Omental fat pad (tissue), 4 donors: Measurements from ENCODE around the gene MCEE. TPM values are rescaled to one million over a fixed set of nuclear protein-coding genes. Genes with fewer than 3 reads are reported as not detected.
"Not testable (repeated sequence)": the region's sequence is repeated elsewhere in the genome, so short reads cannot be mapped to it uniquely, and the experiment has no call there.

Experiments
- ATAC-seq: fragments of 150-250 bp; one replicate; pipeline ENCODE4 v1.9.1; 2016; ENCODE audit warnings: mild to moderate bottlenecking, moderate library complexity; ENCODE audit not compliant: low FRiP score
- DNase-seq: peaks from one replicate; pipeline ENCODE4 v3.0.0-alpha.2; 2019; ENCODE audit warnings: low spot score
- CTCF ChIP-seq, 3 donors: fragments of 450-650 bp; IDR thresholded peaks; one replicate each; pipeline ENCODE4 v1.5.1; 2016 to 2017; ENCODE audit warnings: antibody characterized with exemption in 3 of 3, mild to moderate bottlenecking in 3 of 3, moderate library complexity in 2 of 3
- total RNA-seq, 4 donors: library from RNA; depleted of rRNA; stranded (reverse); fragments of >200 nt; gene quantifications; one replicate each; pipeline ENCODE4 v1.1.0, GENCODE V29; 2016

Gene MCEE
- total RNA-seq, 4 donors from 2014 or later: 5.3 to 23.0 (median 11.9) TPM

- no peak for TF ChIP-seq CTCF (IDR thresholded peaks at IDR 0.05)
- no peak for DNase-seq
- ATAC-seq: no peak
Measured at GRCh38 chr2:71100195-71100964, 29.6 kb downstream of the MCEE start.

- not testable (repeated sequence) for DNase-seq, ATAC-seq
Measured at GRCh38 chr2:71092491-71093260, 37.4 kb downstream of the MCEE start.

GRCh38 chr2:71091808-71092207, 38.2 kb downstream of the MCEE start:
- ATAC-seq, DNase-seq: not testable (repeated sequence)

- not testable (repeated sequence) for ATAC-seq, DNase-seq
Measured at GRCh38 chr2:71089475-71089874, 40.6 kb downstream of the MCEE start.

GRCh38 chr2:71085325-71086003, 44.6 kb downstream of the MCEE start:
- DNase-seq, ATAC-seq: not testable (repeated sequence)

GRCh38 chr2:71083752-71084312, 46.2 kb downstream of the MCEE start:
- not testable (repeated sequence) for ATAC-seq, DNase-seq

- ATAC-seq, DNase-seq: not testable (repeated sequence)
Measured at GRCh38 chr2:71083297-71083696, 46.7 kb downstream of the MCEE start.

- no peak for TF ChIP-seq CTCF (IDR thresholded peaks at IDR 0.05)
- DNase-seq (no peak), ATAC-seq (no peak)
Measured at GRCh38 chr2:71082402-71083252, 47.4 kb downstream of the MCEE start.

- ATAC-seq (no peak), DNase-seq (no peak)
- no peak for TF ChIP-seq CTCF (IDR thresholded peaks at IDR 0.05)
Measured at GRCh38 chr2:71078624-71079023, 51.4 kb downstream of the MCEE start.
